Skin of body (tissue), 2 donors: ENCODE results near the gene NPIPB8. TPM values are rescaled to one million over a fixed set of nuclear protein-coding genes. Genes with fewer than 3 reads are reported as not detected.
"Not testable (repeated sequence)": the region's sequence is repeated elsewhere in the genome, so short reads cannot be mapped to it uniquely, and the experiment has no call there.

ENCODE experiments used
- DNase-seq: peaks from one replicate; lab custom pipeline; 2025; lab: John Stamatoyannopoulos, UW
- total RNA-seq: library from RNA; depleted of rRNA; stranded (reverse); fragments of >200 nt; gene quantifications from one replicate; pipeline ENCODE4 v1.2.3, GENCODE V29; 2014

NPIPB8 gene
- total RNA-seq, 1 donor from 2014 or later, result 1.7 TPM

GRCh38 chr16:28606291-28607115, 31.4 kb upstream of the NPIPB8 start:
- no peak for DNase-seq

- DNase-seq, result no peak
These were observed 30.7 kb upstream of the NPIPB8 start for GRCh38 chr16:28607116-28607623.

- DNase-seq, result not testable (repeated sequence)
These were observed 30.0 kb upstream of the NPIPB8 start for GRCh38 chr16:28607681-28608495.

GRCh38 chr16:28608496-28608808, 29.4 kb upstream of the NPIPB8 start:
- not testable (repeated sequence) for DNase-seq

GRCh38 chr16:28608867-28609596, 28.8 kb upstream of the NPIPB8 start:
- DNase-seq, result not testable (repeated sequence)

- peak; percentile 27 for DNase-seq
These were observed 28.0 kb upstream of the NPIPB8 start, which contains the start of gene SULT1A1 for GRCh38 chr16:28609631-28610594. SULT1A1 (minus strand) TSS chr16:28610044; CDS start chr16:28608855, 1,189 bp downstream.

- DNase-seq, result no peak
These were observed 27.2 kb upstream of the NPIPB8 start for GRCh38 chr16:28610595-28611191.

- DNase-seq, result not testable (repeated sequence)
These were observed 25.2 kb upstream of the NPIPB8 start for GRCh38 chr16:28612359-28613280.

- not testable (repeated sequence) for DNase-seq
These were observed 24.0 kb upstream of the NPIPB8 start for GRCh38 chr16:28613912-28614311.

- DNase-seq, result not testable (repeated sequence)
These were observed 23.3 kb upstream of the NPIPB8 start for GRCh38 chr16:28614561-28614960.

GRCh38 chr16:28615486-28616223, 22.2 kb upstream of the NPIPB8 start:
- DNase-seq, result not testable (repeated sequence)

GRCh38 chr16:28616224-28616577, 21.7 kb upstream of the NPIPB8 start:
- DNase-seq, result not testable (repeated sequence)

GRCh38 chr16:28616636-28617035, 21.2 kb upstream of the NPIPB8 start:
- DNase-seq, result no peak

- no peak for DNase-seq
These were observed 20.0 kb upstream of the NPIPB8 start for GRCh38 chr16:28617874-28618273.

GRCh38 chr16:28620316-28620715, 17.5 kb upstream of the NPIPB8 start:
- DNase-seq, result not testable (repeated sequence)

- no peak for DNase-seq
These were observed 16.2 kb upstream of the NPIPB8 start for GRCh38 chr16:28621481-28622155.

GRCh38 chr16:28622532-28623171, 15.2 kb upstream of the NPIPB8 start:
- not testable (repeated sequence) for DNase-seq
